ENCODE data around the gene CA11. TPM values are rescaled to one million over a fixed set of nuclear protein-coding genes. Genes with fewer than 3 reads are reported as not detected.

Gene CA11
- total RNA-seq, 1 experiment from 2014 or later = 12.6 TPM

DNA sequence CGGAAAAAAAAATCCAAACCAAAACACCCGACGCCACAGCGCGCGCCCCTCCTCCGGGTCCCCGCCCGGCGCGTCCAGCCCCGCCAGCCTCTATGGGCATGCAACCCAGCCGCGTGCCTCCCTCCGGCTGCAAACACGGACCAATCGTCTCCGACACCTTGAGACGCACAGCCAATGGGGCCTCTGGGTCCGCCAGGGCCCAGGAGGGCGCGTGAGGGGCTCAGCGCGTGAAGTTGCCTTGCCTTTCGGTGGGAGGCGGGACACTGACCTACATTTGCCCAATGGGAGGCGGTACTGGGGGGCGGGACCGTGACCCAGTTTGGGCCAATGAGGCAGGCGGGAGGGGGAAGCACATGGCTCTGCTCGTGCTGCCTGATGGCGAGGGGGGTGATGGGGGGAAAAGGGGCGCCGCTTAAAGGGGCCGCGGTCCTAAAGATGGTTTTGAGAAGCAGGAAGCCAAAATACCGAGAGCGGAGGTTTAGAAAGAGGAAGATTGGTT is 8.5 kb downstream of the CA11 start:
- in situ Hi-C loops (cut with HindIII; ENCODE audit: low pct_unique_long_range_greater_than_20kb, low sequenced_read_pairs) = no loop called here
- no peak for TF ChIP-seq POLR2AphosphoS5 (IDR thresholded peaks at IDR 0.05; ENCODE audit: low read depth, low read length)
- TF ChIP-seq, protein P1, sequence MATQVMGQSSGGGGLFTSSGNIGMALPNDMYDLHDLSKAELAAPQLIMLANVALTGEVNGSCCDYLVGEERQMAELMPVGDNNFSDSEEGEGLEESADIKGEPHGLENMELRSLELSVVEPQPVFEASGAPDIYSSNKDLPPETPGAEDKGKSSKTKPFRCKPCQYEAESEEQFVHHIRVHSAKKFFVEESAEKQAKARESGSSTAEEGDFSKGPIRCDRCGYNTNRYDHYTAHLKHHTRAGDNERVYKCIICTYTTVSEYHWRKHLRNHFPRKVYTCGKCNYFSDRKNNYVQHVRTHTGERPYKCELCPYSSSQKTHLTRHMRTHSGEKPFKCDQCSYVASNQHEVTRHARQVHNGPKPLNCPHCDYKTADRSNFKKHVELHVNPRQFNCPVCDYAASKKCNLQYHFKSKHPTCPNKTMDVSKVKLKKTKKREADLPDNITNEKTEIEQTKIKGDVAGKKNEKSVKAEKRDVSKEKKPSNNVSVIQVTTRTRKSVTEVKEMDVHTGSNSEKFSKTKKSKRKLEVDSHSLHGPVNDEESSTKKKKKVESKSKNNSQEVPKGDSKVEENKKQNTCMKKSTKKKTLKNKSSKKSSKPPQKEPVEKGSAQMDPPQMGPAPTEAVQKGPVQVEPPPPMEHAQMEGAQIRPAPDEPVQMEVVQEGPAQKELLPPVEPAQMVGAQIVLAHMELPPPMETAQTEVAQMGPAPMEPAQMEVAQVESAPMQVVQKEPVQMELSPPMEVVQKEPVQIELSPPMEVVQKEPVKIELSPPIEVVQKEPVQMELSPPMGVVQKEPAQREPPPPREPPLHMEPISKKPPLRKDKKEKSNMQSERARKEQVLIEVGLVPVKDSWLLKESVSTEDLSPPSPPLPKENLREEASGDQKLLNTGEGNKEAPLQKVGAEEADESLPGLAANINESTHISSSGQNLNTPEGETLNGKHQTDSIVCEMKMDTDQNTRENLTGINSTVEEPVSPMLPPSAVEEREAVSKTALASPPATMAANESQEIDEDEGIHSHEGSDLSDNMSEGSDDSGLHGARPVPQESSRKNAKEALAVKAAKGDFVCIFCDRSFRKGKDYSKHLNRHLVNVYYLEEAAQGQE (IDR thresholded peaks at IDR 0.05; ENCODE audit: insufficient read depth in 1 of 2, low read depth in 2 of 2, low read length in 1 of 2) = no peak
- no peak for TF ChIP-seq SIN3A (IDR thresholded peaks at IDR 0.05; ENCODE audit: borderline replicate concordance, insufficient read depth, low read depth, low read length)
- no peak for TF ChIP-seq TCF7L2 (IDR thresholded peaks at IDR 0.05; ENCODE audit: low read depth, low read length)
- no peak for TF ChIP-seq CTCF (IDR thresholded peaks at IDR 0.05)
- intact Hi-C loops (cut with micrococcal nuclease; ENCODE audit: unreplicated experiment) = no loop called here
- POLR2A ChIA-PET = no interaction called here
- no peaks in the 10 kb centered on the region for H3K27me3 ChIP-seq (ENCODE audit: control insufficient read depth, insufficient read depth, low read length)
- CTCF ChIA-PET = interaction anchor here (0.6 kb wide), 1 partner anchor 147 kb away, joined by 10 read pairs; no protein-coding TSS in a partner anchor
- peak; percentile 85 for ATAC-seq
- H3K4me3 ChIP-seq (ENCODE audit: low read depth in 2 of 2, low read length in 2 of 2) = peak overlapping the region; percentile 62 to 71
- H3K36me3 ChIP-seq (ENCODE audit: control insufficient read depth, insufficient read depth, low read length) = no peaks in the 10 kb centered on the region; the same call in 1 of the 2 replicates
- peak; percentile 72 for DNase-seq (ENCODE audit: low read depth, low spot score)
- BruUV-seq (replicated peaks) = no TSS peak
- peak overlapping the region; percentile 90 for H3K27ac ChIP-seq (ENCODE audit: low read length)
- H3K4me1 ChIP-seq (ENCODE audit: control insufficient read depth, insufficient read depth, low read length) = peaks cover 25% of the 10 kb centered on the region
- H3K9me3 ChIP-seq (ENCODE audit: control insufficient read depth, insufficient read depth, low read depth, low read length) = no peaks in the 10 kb centered on the region

- no TSS peak for BruUV-seq (replicated peaks)
- ATAC-seq (peak; percentile 47), DNase-seq (ENCODE audit: low read depth, low spot score) (no peak)
- H3K27me3 ChIP-seq (ENCODE audit: control insufficient read depth, insufficient read depth, low read length) = no peaks in the 10 kb centered on the region
- CTCF ChIA-PET = interaction anchor here (0.6 kb wide), 1 partner anchor 146 kb away, joined by 10 read pairs; no protein-coding TSS in a partner anchor
- intact Hi-C loops (cut with micrococcal nuclease; ENCODE audit: unreplicated experiment) = no loop called here
- TF ChIP-seq CTCF (IDR thresholded peaks at IDR 0.05) (no peak; the same call in 1 of the 2 replicates), TCF7L2 (IDR thresholded peaks at IDR 0.05; ENCODE audit: low read depth, low read length) (no peak), POLR2AphosphoS5 (IDR thresholded peaks at IDR 0.05; ENCODE audit: low read depth, low read length) (no peak), SIN3A (IDR thresholded peaks at IDR 0.05; ENCODE audit: borderline replicate concordance, insufficient read depth, low read depth, low read length) (no peak)
- TF ChIP-seq, protein P1 (IDR thresholded peaks at IDR 0.05; ENCODE audit: insufficient read depth in 1 of 2, low read depth in 2 of 2, low read length in 1 of 2) = no peak
- in situ Hi-C loops (cut with HindIII; ENCODE audit: low pct_unique_long_range_greater_than_20kb, low sequenced_read_pairs) = no loop called here
- H3K4me3 ChIP-seq (ENCODE audit: low read depth in 2 of 2, low read length in 2 of 2) = peak within 1 kb of the TSS; percentile 62 to 71
- POLR2A ChIA-PET = interaction anchor here (0.6 kb wide), 1 partner anchor 461 kb away, joined by 3 read pairs; no protein-coding TSS in a partner anchor
- peak within 1 kb of the TSS; percentile 90 for H3K27ac ChIP-seq (ENCODE audit: low read length)
- H3K9me3 ChIP-seq (ENCODE audit: control insufficient read depth, insufficient read depth, low read depth, low read length) = no peaks in the 10 kb centered on the region
- H3K4me1 ChIP-seq (ENCODE audit: control insufficient read depth, insufficient read depth, low read length) = peaks cover 25% of the 10 kb centered on the region
- H3K36me3 ChIP-seq (ENCODE audit: control insufficient read depth, insufficient read depth, low read length) = no peaks in the 10 kb centered on the region; the same call in 1 of the 2 replicates
Observed at GRCh38 chr19:48636859-48637448, 9.0 kb downstream of the CA11 start, which contains the start of gene DBP. TSS of gene DBP (minus strand) at chr19:48637379. CDS start at chr19:48636994, 385 bp downstream.
